Measurements from ENCODE around the gene RBM14. TPM values are rescaled to one million over a fixed set of nuclear protein-coding genes. Genes with fewer than 3 reads are reported as not detected.

RBM14 gene
- total and polyA plus RNA-seq, 8 donors = 64.2 to 94.1 (median 88.3) TPM

Other genes with a start within 250 kb of the RBM14 start
- gene SLC29A2, start 244.9 kb upstream of the RBM14 start, total RNA-seq = 10 to 100 TPM; 16.2 to 22.8 TPM
- 10 to 100 TPM in 1 of 6 donors, 1 to 10 TPM in 5; 7.4 to 10.9 (median 8.9) TPM for gene SLC29A2, start 244.9 kb upstream of the RBM14 start, polyA plus RNA-seq (ENCODE audit: insufficient read length in 6 of 6)
- gene NPAS4, start 195.6 kb upstream of the RBM14 start, total RNA-seq = under 1 TPM in 1 of 2 donors, not detected in 1; 0.64 TPM
- under 1 TPM; 0.06 to 0.53 (median 0.20) TPM for gene NPAS4, start 195.6 kb upstream of the RBM14 start, polyA plus RNA-seq (ENCODE audit: insufficient read length in 6 of 6)
- 10 to 100 TPM; 29.6 to 39.5 TPM for gene MRPL11, start 177.8 kb upstream of the RBM14 start, total RNA-seq
- 10 to 100 TPM; 57.2 to 73.5 (median 64.2) TPM for gene MRPL11, start 177.8 kb upstream of the RBM14 start, polyA plus RNA-seq (ENCODE audit: insufficient read length in 6 of 6)
- 10 to 100 TPM in 1 of 2 donors, 1 to 10 TPM in 1; 7.5 to 12.9 TPM for gene PELI3, start 149.7 kb upstream of the RBM14 start, total RNA-seq
- gene PELI3, start 149.7 kb upstream of the RBM14 start, polyA plus RNA-seq (ENCODE audit: insufficient read length in 6 of 6) = 1 to 10 TPM; 3.9 to 6.6 (median 5.6) TPM
- 10 to 100 TPM; 46.4 to 68.1 TPM for gene DPP3, start 136.2 kb upstream of the RBM14 start, total RNA-seq
- gene DPP3, start 136.2 kb upstream of the RBM14 start, polyA plus RNA-seq (ENCODE audit: insufficient read length in 6 of 6) = 10 to 100 TPM; 15.0 to 20.6 (median 17.1) TPM
- 10 to 100 TPM; 22.8 to 37.3 TPM for gene BBS1, start 106.0 kb upstream of the RBM14 start, total RNA-seq
- 10 to 100 TPM; 58.4 to 75.1 (median 64.6) TPM for gene BBS1, start 106.0 kb upstream of the RBM14 start, polyA plus RNA-seq (ENCODE audit: insufficient read length in 6 of 6)
- gene ZDHHC24, start 70.6 kb upstream of the RBM14 start, total RNA-seq = 10 to 100 TPM; 14.3 to 17.0 TPM
- gene ZDHHC24, start 70.6 kb upstream of the RBM14 start, polyA plus RNA-seq (ENCODE audit: insufficient read length in 6 of 6) = 1 to 10 TPM; 4.7 to 6.3 (median 5.7) TPM
- under 1 TPM in 1 of 2 donors, not detected in 1; 0.16 TPM for gene ACTN3, start 69.7 kb upstream of the RBM14 start, total RNA-seq
- gene ACTN3, start 69.7 kb upstream of the RBM14 start, polyA plus RNA-seq (ENCODE audit: insufficient read length in 6 of 6) = under 1 TPM in 1 of 6 donors, not detected in 5; 0.06 TPM
- 10 to 100 TPM; 10.8 to 23.3 TPM for gene CTSF, start 48.0 kb upstream of the RBM14 start, total RNA-seq
- gene CTSF, start 48.0 kb upstream of the RBM14 start, polyA plus RNA-seq (ENCODE audit: insufficient read length in 6 of 6) = 10 to 100 TPM; 37.1 to 56.9 (median 47.2) TPM
- gene CCDC87, start 23.6 kb upstream of the RBM14 start, total RNA-seq = under 1 TPM; 0.39 to 0.44 TPM
- gene CCDC87, start 23.6 kb upstream of the RBM14 start, polyA plus RNA-seq (ENCODE audit: insufficient read length in 6 of 6) = under 1 TPM; 0.07 to 0.18 (median 0.09) TPM
- 10 to 100 TPM; 29.0 to 46.5 TPM for gene CCS, start 23.4 kb upstream of the RBM14 start, total RNA-seq
- gene CCS, start 23.4 kb upstream of the RBM14 start, polyA plus RNA-seq (ENCODE audit: insufficient read length in 6 of 6) = 100 to 1,000 TPM in 1 of 6 donors, 10 to 100 TPM in 5; 78.1 to 101 (median 84.0) TPM
- gene RBM4, start 22.1 kb downstream of the RBM14 start, total RNA-seq = 100 to 1,000 TPM; 100 to 103 TPM
- 100 to 1,000 TPM; 211 to 246 (median 227) TPM for gene RBM4, start 22.1 kb downstream of the RBM14 start, polyA plus RNA-seq (ENCODE audit: insufficient read length in 6 of 6)
- 10 to 100 TPM; 15.8 to 16.1 TPM for gene RBM4B, start 61.3 kb downstream of the RBM14 start, total RNA-seq
- 10 to 100 TPM; 69.9 to 78.9 (median 73.2) TPM for gene RBM4B, start 61.3 kb downstream of the RBM14 start, polyA plus RNA-seq (ENCODE audit: insufficient read length in 6 of 6)
- gene SPTBN2, start 112.6 kb downstream of the RBM14 start, total RNA-seq = 10 to 100 TPM in 1 of 2 donors, 1 to 10 TPM in 1; 8.7 to 26.4 TPM
- gene SPTBN2, start 112.6 kb downstream of the RBM14 start, polyA plus RNA-seq (ENCODE audit: insufficient read length in 6 of 6) = 10 to 100 TPM in 1 of 6 donors, 1 to 10 TPM in 5; 7.5 to 11.6 (median 8.7) TPM
- 10 to 100 TPM; 16.4 to 22.3 TPM for gene RCE1, start 226.8 kb downstream of the RBM14 start, total RNA-seq
- 10 to 100 TPM; 17.5 to 22.7 (median 20.3) TPM for gene RCE1, start 226.8 kb downstream of the RBM14 start, polyA plus RNA-seq (ENCODE audit: insufficient read length in 6 of 6)
- 10 to 100 TPM; 20.2 to 21.1 TPM for gene LRFN4, start 240.4 kb downstream of the RBM14 start, total RNA-seq
- 10 to 100 TPM in 3 of 6 donors, 1 to 10 TPM in 3; 6.1 to 15.3 (median 10.2) TPM for gene LRFN4, start 240.4 kb downstream of the RBM14 start, polyA plus RNA-seq (ENCODE audit: insufficient read length in 6 of 6)

All from left lung (tissue), 8 donors.